NCI-H1436 (cell line): ENCODE results near the gene MEX3D.

Experiments
- DNase-seq: peaks from one replicate; lab custom pipeline; 2025; lab: John Stamatoyannopoulos, UW

Gene MEX3D

DNA sequence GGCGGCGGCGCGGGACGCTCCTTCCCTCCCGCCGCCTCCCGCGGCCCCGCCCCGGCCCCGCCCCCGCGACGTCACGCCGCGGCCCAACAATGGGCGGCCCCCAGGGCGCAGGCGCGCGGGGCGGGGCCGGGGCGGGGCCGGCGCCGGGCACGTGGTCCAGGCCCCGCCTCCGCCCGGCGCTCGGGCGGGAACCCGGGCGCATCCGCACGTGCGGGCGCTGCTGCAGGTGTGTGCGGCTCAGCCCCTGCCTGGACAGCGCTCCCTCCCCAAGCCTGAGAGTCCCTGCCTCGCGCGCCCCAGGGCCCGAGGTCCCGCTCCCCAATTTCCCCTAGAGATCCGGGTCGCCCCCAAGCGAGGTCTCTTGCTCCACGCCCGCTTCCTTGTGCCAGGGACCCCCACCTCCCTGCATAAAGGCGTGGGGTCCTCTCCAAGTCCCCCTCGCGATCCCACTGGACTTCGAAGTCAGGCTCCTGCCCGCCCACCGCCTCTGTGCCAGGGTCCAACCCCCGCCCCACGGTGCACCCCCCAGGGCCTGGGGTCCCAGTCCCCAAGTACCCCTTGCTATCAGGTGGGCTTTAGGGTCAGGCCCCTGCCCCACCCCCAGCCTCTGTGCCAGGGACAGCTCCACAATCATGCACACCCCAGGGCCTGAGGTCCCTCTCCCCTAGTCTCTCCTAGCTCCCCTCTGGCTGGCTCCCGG lies at the start of gene MEX3D:
TSS of gene MEX3D (minus strand) at position 6 of the 700 bp plus-strand sequence. CDS start 267 bp downstream, outside the sequence.
- DNase-seq = peak; percentile 84

DNA sequence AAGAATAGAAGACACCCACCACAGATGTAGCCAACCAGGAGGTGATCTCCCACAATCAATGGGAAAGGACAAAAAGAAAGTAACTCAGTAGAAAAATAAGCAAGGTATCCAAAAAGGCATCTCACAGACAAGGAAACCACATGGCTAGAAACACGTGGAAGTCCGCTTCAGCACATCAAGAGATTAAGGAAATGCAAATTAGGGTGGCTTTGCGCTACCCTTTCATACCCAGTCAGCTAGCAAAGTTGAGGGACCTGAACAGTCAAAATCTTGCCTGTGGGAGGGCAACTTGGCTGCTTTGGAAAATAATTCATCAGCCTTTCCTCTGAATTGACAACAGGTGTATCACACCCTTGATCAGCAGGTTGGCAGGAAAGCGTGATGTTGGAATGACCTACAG lies 48.8 kb upstream of the MEX3D start:
- DNase-seq = no peak

DNA sequence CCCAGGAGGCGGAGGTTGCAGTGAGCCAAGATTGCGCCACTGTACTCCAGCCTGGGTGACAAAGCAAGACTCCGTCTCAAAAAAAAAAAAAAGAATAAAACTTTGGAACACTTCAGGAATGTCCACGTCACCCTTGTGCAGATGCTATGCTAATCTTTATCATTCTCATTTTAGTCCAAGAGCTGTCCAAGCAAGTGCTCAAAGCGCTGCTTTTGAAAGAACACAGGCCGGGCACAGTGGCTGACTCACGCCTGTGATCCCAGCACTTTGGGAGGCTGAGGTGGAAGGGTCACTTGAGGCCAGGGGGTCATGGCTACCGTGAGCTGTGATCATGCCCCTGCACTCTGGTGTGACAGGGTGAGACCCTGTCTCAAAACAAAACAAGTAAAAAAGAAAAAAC lies 48.3 kb upstream of the MEX3D start:
- no peak for DNase-seq

DNA sequence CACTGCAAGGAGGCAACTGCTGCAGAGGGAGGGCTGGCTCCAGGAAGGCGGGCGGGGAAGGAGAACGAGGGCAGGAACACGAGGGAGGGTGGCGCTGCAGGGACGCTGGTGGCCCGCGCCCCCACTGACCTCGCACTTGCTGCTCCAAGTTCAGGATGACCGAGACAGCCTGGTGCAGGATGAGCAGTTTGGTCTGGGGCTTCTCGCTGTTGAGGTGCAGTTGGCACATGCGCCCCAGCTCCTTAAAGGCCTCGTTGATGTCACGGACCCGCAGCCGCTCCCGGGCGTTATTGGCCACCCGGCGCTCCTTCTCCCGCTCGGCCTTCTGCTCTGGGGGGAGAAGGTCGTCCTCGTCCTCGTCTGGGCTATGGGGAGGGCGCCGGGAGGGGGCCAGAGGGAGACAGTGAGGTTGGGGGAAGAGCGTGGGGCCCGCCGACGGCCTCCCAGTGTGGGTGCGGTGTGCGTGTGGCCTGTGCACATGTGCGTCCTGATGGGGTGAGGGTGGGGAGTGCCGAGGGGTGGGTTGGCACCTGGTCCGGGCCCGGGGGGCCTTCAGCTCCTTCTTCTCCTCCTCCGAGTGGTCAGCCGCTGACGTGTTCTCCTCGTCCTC lies 47.1 kb upstream of the MEX3D start:
- DNase-seq = no peak

DNA sequence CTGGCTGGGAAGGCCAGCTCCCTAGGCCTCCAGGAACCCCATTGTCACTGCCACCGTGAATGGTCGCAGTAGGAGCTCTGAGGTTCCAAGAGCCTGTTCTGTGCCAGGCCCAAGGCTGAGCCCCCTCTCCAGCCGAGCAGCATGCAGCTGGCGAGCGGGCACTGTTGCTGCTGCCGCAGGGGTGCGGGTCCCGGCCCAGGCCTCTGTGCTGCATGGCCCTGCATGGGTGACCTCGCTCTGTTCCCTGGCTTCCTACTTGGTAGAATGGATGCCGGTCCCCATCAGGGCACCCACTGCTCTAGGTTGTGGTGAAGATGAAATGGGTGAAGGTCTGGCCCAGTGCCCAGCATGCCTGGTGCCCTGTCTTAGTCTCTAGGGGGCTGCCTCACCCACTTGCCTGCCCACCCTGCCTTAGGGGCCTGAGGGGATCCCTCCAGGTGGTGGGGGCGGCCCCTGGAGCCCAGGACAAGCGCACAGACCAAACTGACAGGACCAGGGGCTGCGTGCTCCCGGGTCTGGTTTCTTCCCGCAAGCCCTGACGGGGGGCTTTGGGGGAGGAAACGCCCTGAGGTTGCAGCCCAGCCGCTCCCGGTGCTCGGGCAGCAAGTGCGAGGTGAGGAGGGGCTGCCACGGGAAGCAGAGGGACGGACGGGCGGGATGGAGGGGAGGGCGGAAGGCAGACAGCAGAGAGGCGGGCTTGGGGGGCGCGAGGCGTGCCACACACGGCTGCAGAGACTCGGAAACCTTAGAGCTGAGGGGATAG lies 45.9 kb upstream of the MEX3D start:
- DNase-seq = no peak

DNA sequence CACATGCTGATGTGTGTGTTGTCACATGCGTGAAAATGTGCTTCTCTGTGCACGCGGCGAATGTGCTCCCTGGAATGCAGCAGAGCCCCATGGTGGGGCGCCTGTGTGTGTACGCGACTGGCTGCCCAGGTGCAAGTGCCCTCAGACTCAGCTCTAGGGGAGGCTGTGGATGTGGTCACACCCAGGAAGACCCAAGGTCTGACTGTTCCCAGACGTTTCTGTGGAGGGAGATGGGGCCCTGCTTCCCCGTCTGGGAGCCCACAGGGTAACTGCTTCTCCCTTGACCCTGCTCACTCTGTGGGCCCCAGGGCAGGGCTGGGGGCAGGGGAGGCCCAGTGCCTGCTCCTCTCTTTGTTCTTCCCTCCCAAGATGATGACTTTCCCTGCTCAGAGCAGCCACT lies 45.0 kb upstream of the MEX3D start:
- no peak for DNase-seq

DNA sequence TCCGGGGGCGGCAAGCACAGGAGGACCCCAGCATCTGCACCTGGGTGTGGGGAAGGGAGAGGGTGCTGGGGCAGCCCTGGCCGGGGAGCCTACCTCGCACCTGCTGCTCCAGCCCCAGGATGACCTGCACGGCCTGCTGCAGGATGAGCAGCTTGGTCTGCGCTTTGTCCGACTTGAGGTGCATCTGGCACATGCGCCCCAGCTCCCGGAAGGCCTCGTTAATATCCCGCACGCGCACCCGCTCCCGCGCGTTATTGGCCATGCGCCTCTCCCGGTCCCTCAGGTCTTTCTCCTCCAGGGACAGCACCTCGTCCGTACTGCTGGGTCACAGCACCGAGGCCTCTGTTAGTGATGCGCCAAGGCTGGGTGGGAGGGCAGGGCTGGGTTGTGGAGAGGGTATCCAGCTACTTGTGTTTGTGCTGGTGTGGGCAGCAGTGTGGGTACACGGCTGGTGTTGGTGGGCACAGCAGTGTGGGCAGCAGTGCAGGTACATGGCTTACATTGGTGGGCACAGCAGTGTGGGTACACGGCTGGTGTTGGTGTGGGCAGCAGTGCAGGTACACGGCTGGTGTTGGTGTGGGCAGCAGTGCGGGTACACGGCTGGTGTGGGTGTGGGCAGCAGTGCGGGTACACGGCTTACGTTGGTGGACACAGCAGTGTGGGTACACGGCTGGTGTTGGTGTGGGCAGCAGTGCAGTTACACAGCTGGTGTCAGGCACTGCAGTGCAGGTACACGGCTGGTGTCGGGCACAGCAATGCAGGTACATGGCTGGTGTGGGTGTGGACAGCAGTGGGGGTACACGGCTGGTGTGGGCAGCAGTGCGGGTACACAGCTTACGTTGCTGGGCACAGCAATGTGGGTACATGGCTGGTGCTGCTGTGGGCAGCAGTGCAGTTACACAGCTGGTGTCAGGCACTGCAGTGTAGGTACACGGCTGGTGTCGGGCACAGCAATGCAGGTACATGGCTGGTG lies 44.3 kb upstream of the MEX3D start:
- DNase-seq = no peak

DNA sequence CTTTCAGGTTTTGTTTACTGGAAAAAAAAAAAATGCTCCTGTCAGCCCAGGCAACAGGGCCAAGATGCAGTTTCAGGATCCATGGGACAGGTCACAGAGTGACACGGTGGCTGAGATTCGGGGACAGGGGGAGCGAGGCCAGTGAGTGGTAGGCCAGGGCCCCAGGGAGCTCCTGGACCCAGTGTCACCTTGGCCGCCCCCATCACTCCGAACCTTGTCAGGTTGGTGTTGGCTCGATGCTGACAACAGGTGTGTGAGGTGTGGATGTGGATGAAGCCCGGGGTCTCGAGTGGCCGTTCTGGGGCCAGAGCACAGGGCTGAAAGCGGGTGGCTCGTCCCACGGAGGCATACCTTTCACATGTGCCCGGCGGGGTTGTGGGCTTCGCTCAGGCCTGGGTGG lies 43.2 kb upstream of the MEX3D start:
- DNase-seq = no peak

DNA sequence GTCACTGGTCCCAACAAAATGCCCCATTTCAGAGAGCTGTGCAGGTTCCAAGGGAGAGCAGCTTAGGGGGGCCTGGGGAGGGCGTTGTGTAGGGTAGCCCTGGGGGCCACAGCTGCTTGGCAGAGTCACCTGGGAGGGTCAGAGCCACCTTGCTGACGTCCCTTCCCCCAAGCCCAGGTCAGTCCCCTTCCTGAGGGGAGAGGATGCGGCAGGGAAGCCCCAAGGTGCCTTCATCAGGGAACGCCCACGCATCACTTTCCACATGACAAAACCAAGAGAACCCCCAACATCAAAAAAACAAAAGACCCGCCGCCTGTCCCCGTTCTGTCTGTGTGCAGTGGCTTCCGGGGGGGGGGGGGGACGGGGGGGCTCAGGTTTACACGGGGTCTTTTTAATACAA lies 42.5 kb upstream of the MEX3D start:
- DNase-seq = no peak

DNA sequence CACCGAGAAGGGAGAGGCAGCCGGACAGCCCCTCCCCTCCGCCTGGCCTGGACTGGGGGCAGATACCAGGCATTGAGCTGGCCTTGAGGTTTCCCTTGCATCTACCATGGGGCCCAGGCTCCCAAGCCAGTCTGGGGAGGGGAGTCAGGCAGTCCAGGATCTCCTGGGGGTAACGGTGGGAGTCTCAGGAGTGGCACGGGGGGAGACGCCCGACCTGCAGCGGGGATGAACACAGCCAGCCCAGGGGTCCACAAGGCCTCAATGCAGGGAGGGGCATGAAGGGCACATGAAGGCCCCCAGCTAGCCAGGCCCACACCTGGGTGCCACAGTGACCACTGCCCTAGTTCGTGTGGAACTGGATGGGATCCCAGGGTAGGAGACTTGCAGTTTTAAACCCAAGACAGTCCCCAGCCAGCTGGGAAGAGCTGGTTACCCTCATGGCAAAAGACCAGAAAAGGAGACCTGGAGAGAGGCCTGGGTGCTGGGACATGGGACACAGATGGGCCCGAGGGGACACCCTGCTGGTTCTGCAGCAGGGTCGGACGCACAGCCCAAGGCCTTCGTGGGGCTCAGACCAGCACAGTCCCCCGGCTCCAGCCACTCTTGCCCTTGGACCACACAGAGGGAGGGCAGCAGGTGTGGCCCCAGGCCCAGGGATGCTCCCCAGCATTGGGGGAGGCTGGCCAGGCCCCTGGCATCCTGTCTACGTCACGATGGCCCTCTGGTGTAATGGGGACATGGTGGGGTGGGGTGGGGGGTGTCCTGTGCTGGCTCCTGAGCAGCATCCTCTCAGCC lies 41.8 kb upstream of the MEX3D start:
- no peak for DNase-seq

DNA sequence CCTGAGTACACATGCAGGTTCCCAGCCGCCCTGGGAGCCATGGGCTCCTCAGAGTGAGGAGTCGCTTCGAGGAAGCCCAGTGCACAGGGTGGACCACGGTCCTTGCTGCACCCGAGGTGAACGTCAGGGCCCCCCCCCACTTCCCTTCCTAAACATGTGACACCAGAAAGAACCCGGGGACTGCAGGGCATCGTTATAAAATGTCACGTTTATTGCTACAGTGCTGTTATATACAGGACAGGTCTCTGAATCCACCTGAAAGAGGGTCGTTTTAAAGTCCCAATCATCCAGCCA lies 40.9 kb upstream of the MEX3D start:
- no peak for DNase-seq

DNA sequence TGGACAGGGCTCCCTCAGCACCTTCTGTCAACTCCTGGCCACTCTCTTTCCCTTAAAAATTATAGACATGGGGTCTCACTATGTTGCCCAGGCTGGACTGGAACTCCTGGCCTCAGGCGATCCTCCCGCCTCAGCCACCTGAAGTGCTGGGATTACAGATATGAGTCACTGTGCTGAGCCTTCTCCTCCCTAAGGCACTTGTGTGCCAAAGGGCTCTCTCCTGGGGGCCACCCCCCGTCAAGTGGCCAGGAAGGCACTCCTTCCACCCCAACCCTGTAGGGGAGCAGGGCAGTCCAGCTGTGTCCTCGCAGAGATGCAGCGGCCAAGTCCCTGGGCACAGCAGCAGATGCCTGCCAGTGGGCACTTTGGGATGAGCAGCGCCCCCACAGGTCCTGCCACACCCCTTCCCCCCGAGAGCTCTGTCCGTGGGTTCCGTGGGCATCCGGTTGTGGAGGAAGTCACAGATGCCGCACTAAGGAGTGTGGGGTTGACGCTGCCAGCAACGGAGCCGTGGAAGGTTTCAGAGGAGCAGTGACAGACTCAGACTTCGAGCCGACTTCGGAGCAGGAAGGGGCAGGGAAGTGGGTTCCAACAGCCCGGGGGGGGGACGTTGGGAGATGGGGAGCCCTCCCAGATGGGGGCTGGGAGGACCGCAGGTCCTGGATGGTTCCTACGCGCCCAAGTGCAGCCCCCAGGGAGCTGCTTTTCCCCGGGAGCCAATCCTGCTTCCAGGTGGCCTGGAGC lies 40.4 kb upstream of the MEX3D start:
- no peak for DNase-seq

DNA sequence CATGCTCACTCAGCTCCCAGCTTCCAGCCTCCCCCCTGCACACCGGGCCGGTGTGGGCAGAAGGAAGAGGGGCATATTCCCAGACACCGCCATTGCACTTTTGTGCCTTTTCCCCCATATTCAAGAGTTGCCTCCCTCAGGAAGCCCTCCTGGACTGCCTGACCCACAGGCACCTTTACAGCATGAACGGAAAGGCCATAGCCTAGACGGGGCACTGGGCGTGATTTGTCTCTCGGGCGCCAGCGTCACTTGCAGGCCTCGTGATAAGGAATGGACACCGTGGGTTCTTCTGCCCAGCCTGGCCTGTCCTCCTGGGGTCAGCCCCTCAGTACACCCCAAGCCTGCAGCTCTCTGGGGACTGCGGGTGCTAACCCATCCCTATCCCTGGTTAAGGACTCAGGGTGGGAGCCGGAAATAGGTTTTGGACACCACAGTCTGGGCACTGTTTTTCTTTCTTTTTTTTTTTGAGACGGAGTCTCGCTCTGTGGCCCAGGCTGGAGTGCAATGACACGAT lies 38.1 kb upstream of the MEX3D start:
- DNase-seq = no peak

DNA sequence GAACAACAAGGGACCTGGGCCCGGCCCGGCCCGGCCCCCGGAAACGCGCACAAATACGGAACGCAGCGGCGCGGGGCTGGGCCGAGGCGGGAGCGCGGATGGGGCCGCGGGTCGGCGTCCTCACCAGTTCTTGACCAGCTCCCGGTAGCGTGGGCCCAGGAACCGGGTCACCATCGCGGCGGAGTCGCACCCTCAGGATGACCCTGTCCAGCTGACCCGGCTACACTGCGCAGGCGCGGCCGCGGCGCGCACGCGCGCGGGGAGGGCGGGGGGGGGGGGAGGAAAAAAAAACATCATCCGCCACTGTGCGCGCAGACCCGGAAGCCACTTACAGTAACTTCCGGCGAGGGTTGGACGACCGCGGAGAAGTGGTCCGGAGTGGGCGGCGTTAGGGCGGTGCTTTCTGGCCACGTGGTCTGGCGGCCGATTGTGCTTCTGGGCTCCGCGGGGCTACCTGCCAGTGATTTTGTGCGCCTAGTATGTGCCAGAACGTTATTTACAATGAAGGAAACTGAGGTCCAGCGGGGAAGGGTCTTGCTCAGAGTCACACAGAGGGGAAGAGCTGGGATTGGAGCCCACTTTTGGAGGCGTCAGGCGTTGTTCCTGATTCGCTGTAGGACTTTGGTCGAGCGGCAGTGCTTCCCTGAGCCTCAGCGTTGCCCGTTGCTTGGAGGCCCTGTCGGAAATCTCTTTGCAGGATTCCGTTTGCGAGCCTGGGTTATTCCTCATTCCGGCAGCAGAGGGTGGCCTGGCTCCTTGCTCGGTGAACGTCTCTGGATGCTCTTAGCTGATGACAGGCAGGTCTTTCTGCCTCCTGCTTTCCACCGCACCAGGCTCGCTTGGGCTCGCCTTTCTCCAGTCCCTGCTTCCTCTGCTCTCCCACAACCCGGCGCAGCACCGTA lies 37.4 kb upstream of the MEX3D start, which contains the start of gene UQCR11:
TSS of gene UQCR11 (minus strand) at position 227 of the 902 bp plus-strand sequence. CDS start at position 174, 53 bp downstream.
- peak; percentile 92 for DNase-seq

DNA sequence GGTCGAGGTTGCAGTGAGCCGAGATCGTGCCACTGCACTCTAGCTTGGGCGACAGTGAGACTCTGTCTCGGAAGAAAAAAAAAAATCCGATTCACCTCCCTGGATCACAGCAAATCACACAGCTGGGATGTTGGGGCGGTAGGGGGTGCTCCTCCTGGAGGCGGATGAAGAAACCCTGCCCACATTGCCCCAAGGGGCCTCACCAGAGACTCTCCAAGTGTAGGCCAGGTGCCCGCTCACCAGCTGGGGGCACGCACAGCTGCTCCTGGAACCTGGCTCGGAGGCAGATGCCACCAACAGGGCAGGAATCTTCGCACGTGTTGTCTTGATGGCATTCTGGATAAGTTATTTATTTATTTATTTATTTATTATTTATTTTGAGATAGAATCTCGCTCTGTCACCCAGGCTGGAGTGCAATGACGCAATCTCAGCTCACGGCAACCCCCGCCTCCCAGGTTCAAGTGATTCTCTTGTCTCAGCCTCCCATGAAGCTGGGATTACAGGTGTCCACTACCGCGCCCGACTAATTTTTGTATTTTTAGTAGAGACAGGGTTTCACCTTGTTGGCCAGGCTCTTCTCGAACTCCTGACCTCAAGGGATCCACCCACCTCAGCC lies 34.1 kb upstream of the MEX3D start:
- no peak for DNase-seq

DNA sequence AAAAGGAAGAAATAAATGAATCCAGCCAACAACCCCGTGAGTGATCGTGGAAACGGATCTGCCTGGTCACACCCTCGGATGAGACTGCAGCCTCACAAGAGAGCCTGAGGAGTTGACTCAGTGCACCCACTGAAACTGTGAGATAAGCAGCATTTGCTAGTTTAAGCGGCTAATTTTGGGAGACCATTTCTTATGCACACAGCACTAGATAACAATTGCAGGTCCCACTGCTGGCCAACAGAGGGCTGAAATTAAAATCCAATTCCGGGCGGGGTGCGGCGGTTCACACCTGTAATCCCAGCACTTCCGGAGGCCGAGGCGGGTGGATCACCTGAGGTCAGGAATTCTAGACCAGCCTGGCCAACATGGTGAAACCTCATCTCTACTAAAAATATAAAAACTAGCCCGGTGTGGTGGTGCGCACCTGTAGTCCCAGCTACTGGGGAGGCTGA lies 33.5 kb upstream of the MEX3D start:
- no peak for DNase-seq

DNA sequence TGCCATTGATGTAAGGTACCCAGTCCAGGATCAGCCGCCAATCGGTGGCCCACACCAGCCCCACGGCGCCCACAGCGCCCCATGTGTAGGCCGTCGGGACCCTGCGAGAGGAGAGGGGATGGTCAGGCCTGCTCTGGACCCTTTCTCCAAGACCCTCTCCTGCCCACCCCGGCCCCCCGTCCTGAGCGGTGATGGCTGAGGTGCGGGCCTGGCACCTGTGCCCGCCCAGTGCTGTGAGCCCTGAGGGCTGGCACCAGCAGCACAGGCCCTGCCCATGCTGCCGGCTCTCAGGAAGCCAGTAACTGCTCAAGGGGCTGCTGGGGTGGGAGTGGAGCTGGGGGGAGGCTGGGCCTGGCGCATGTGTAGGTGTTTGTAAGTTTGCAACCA lies 31.3 kb upstream of the MEX3D start:
- no peak for DNase-seq

DNA sequence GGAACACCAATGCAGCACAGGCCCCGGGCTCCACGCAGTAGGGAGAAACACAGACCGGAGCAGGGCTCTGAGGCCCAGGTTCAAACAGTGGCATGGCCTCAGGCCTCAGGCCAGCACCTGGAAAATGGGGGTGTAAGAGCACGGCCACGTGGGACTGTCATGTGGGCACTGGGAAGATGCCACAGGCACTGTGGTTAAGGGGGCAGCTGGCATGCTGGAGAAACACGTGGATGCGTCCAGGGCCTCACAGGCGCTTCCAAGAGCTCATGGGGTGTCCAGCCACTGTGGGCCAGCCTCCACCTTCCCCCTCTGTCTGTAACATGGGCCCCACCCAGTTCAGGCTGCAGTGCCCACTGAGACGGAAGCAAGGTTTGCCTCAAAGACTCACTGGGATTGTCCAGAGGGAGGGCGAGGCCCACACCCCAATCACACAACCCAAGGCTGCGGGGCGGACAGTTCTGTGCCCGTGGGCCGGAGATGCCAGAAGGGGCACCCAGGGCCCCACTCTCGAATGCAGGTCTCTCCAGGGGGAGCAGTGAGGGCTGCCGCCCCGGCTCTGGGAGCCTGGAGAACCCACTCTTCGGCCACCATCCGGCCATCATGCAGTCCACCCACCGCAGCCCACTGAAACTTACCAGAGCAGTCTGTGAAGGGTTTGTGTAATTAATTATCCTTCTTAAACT lies 30.8 kb upstream of the MEX3D start:
- no peak for DNase-seq
